ENCODE data around the gene HIRA. TPM values are rescaled to one million over a fixed set of nuclear protein-coding genes. Genes with fewer than 3 reads are reported as not detected.

The HIRA gene
- total RNA-seq, 1 experiment from 2014 or later = 51.0 TPM

- Mint-ChIP-seq H3K36me3 (peaks cover 7% of the 10 kb centered on the region), H3K27ac (peak overlapping the region; percentile 18; the same call in 1 of the 2 replicates), H3K4me1 (peaks cover 47% of the 10 kb centered on the region), H3K27me3 (ENCODE audit: low read depth) (no peaks in the 10 kb centered on the region), H3K4me3 (no peak overlapping the region), H3K9me3 (peaks cover 5% of the 10 kb centered on the region)
- ChIA-PET POLR2A (interaction anchor here (0.5 kb wide), 1 partner anchor 9 kb away, joined by 3 read pairs; no protein-coding TSS in a partner anchor), CTCF (no interaction called here)
- no peak for DNase-seq (ENCODE audit: low spot score)
- ATAC-seq = no peak
- no peak for TF ChIP-seq AFF4 (CRISPR knock-in tag; IDR thresholded peaks at IDR 0.05; ENCODE audit: borderline replicate concordance)
Observed at GRCh38 chr22:19419464-19420178, 11.9 kb downstream of the HIRA start.

GRCh38 chr22:19419086-19419463 is 12.5 kb downstream of the HIRA start:
- Mint-ChIP-seq H3K27me3 (ENCODE audit: low read depth) (no peaks in the 10 kb centered on the region), H3K4me1 (peaks cover 46% of the 10 kb centered on the region), H3K4me3 (no peak overlapping the region), H3K36me3 (peaks cover 7% of the 10 kb centered on the region), H3K27ac (peak overlapping the region; percentile 18; the same call in 1 of the 2 replicates), H3K9me3 (peaks cover 5% of the 10 kb centered on the region)
- DNase-seq (ENCODE audit: low spot score) = no peak
- CTCF ChIA-PET = no interaction called here
- POLR2A ChIA-PET = no interaction called here
- no peak for ATAC-seq
- no peak for TF ChIP-seq ATF2 (CRISPR knock-in tag; IDR thresholded peaks at IDR 0.05; ENCODE audit: borderline replicate concordance, low read depth)
- TF ChIP-seq ZBTB21 (CRISPR knock-in tag; IDR thresholded peaks at IDR 0.05; ENCODE audit: borderline replicate concordance) = no peak
- TF ChIP-seq CBFB (CRISPR knock-in tag; IDR thresholded peaks at IDR 0.05; ENCODE audit: low read depth) = no peak
- no peak for TF ChIP-seq MXD4 (CRISPR knock-in tag; IDR thresholded peaks at IDR 0.05; ENCODE audit: borderline replicate concordance)
- TF ChIP-seq AR (CRISPR knock-in tag; IDR thresholded peaks at IDR 0.05) = no peak
- no peak for TF ChIP-seq FOXK1 (CRISPR knock-in tag; IDR thresholded peaks at IDR 0.05)
- no peak for TF ChIP-seq FOXJ3 (CRISPR knock-in tag; IDR thresholded peaks at IDR 0.05; ENCODE audit: borderline replicate concordance)
- no peak for TF ChIP-seq SMAD4 (CRISPR knock-in tag; IDR thresholded peaks at IDR 0.05)
- no peak for TF ChIP-seq ZNF281 (CRISPR knock-in tag; IDR thresholded peaks at IDR 0.05)
